GM19438 (cell line): Measurements from ENCODE around the gene CR1L.
"Not testable (repeated sequence)": the region's sequence is repeated elsewhere in the genome, so short reads cannot be mapped to it uniquely, and the experiment has no call there.

Experiments
- ATAC-seq: cut with Tn5 transposase; IDR thresholded peaks from one replicate; pipeline ENCODE4 v1.9.1; 2021; ENCODE audit warnings: low read depth; ENCODE audit not compliant: unreplicated experiment

The CR1L gene

DNA sequence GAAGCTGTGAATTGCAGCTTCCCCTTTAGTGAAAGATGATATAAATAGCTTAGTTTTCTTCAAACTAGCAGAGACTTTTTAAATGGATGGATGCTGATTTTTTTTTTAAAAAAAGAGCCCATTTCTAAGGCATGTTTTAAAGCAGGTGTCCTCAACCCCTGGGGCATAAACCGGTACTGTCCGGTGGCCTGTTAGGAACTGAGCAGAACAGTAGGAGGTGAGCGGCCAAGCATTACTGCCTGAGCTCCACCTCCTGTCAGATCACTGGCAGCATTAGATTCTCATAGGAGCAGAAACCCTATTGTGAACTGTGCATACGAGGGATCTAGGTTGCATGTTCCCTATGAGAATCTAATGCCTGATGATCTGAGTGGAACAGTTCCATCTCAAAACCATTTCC is 31.2 kb downstream of the CR1L start:
- ATAC-seq = no peak

DNA sequence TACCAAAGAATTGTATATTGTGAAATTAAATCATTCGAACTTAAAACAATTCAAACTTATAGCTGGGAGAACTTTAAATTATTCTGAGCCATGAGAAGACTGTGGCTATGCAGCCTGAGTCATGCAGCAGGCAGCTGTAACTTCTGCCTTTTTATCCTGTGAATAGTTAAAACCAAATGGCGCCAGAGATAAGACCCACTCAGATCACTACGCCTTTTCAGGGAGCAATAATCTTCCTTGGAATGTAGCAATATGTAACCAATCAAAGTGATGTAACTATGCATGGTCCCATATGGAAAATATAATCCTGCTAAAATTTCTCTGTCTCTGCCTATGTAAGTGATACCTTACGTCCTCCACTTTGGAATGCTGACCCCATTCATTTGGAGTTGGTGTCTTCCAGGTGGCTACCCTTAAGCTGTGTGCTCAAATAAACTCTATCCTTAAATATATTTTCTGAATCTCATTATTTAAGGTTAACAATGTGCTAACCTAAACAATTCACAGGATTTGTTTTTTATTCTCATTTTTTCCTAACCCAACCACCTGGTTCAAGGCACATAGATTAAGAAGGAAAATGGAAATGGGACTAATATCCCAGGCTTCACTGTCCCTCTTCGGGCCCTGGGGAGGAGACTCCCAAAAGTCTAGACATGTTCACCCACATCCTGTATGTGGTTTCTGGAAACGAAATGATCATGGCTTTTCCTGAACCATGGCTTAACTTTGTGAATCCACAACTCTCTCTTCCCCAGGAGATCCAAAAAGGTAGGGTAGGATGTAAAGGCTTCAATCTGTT is 35.9 kb downstream of the CR1L start:
- not testable (repeated sequence) for ATAC-seq

DNA sequence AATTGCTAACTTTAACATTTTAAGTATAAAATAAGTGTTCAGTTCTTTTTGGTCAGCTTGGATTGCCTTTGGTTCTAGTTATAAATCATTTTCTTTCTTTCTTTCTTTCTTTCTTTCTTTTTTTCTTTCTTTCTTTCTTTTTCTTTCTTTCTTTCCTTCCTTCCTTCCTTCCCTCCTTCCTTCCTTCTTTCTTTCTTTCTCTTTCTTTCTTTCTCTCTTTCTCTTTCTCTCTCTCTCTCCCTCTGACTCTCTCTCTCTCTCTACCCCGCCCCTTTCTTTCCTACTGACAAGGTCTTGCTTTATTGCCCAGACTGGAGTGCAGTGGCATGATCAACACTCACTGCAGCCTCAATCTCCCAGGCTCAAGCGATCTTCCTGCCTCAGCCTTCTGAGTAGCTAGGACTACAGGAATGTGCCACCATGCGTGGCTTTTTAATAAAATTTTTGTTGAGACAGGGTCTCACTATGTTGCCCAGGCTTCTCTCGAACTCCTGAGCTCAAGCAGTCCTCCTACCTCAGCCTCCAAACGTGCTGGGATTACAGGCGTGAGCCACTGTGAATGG is 38.0 kb downstream of the CR1L start:
- not testable (repeated sequence) for ATAC-seq

GRCh38 chr1:207690551-207690950 is 45.6 kb downstream of the CR1L start:
- ATAC-seq = not testable (repeated sequence)

DNA sequence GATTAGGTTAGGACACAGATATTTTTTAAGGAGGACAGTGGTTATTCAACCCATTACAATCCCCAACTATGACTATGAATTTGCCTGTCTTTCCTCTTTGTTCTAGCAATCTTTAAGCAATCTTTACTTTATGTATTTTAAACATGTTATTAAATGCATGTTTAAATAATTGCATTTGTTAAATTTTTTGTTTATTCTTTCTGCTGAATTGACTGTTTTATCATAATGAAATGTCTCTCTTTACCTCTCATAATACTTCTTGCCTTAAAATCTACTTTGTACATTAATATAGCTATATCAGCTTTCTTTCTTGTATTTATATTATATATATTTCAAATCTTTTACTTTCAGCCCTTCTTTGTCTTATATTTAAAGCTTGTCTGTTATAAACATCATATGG is 46.1 kb downstream of the CR1L start:
- no peak for ATAC-seq

DNA sequence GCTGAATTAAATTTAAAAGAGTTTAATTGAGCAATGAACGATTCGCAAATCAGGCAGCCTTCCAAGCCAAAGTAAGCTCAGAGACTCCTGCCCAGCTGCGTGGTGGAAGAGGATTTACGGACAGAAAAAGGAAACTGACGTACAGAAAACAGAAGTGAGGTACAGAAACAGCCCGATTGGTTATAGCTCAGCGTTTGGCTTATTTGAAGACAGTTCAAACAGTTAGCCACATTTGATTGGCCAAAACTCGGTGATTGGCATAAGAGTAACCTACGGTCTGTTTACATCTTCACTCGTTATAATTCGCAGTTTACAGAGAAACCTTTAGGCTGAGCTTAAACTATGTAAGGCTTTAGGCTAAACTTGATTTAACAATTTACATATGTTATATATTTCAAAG is 46.9 kb downstream of the CR1L start:
- ATAC-seq = no peak

DNA sequence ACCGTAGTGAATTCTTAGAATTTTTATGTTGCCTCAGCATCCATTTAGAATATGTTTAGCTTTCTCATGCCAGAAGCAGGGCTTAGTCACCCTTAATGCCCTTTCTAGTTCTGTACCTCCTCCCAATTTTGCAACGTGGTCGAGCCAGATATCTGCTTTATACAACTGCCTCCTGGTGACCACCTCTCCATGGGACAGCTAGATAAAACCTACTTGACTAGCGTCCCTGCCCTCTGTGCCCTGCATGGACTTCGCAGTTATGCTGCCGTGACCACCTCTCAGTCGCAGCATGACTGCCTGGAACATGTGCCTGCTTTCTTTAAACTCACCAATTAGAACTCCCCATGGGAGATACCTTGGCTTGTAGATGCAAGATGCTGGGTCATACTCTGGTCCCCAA is 47.4 kb downstream of the CR1L start:
- ATAC-seq = not testable (repeated sequence)

DNA sequence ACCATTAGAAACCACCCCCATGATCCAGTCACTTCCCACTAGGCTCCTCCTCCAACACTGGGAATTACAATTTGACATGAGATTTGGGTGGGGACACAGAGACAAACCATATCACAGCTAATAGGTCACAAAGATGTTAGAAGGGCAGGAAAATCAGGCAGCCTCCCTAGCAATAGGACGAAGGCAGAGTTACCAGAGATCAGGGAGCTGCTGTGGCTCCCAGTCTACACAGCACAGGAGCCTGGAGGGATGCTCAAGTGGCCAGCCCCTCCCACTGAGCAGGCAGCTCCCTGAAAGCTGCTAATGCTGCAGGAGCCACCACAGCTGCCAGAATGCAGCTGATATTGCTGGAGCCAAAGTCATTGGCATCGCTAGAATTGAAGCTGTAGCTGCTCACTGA is 51.0 kb downstream of the CR1L start:
- no peak for ATAC-seq

- no peak for ATAC-seq
These were observed 54.0 kb downstream of the CR1L start for GRCh38 chr1:207698822-207699483.

GRCh38 chr1:207702317-207702716 is 57.4 kb downstream of the CR1L start:
- no peak for ATAC-seq

- ATAC-seq = no peak
These were observed 58.8 kb downstream of the CR1L start for GRCh38 chr1:207703712-207704111.

DNA sequence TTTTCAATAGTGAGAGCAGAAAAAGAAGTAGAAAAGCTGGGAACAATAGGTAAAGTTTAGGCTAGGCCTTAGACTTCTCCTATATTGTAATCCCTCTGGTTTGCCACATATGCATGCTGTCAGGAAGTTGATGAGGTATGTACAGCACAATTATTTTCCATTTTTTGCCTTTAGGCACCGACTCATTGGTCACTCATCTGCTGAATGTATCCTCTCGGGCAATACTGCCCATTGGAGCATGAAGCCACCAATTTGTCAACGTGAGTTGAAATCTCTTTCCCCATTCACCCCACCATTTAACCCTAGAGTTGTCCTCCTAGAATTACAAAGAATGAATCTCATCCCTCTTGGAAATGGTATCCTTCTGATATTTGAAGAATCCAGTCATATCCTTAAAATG is 63.1 kb downstream of the CR1L start:
- not testable (repeated sequence) for ATAC-seq

DNA sequence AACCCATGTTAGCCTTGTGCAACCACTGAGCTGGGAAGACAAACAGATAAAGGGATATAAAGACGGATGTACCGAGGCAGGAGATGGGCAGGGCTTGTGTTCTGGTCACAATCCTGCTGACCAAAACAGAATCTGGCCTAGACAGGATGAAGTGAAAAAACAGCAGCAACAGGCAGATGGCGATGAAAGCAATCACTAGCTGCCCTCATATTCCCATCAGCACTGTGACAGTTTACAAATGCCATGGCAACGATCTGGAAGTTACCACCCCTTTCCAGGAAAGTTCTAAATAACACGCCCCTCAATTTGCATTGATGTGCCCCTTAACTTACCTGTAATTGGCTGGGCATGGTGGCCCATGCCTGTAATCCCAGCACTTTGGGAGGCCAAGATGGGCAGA is 66.4 kb downstream of the CR1L start:
- ATAC-seq = no peak

DNA sequence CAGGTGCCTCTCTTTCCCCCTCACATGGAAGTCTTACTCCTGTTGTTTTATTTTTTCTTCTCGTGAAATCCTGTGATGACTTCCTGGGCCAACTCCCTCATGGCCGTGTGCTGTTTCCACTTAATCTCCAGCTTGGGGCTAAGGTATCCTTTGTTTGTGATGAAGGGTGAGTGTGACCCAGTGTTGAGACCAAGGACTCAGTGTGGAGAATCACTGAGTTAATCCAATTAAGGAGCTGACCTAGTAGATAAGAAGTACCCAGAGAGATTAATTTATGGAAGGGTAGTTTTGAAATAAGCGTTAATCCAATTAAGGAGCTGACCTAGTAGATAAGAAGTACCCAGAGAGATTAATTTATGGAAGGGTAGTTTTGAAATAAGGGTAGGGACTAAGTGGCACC is 67.8 kb downstream of the CR1L start:
- not testable (repeated sequence) for ATAC-seq

DNA sequence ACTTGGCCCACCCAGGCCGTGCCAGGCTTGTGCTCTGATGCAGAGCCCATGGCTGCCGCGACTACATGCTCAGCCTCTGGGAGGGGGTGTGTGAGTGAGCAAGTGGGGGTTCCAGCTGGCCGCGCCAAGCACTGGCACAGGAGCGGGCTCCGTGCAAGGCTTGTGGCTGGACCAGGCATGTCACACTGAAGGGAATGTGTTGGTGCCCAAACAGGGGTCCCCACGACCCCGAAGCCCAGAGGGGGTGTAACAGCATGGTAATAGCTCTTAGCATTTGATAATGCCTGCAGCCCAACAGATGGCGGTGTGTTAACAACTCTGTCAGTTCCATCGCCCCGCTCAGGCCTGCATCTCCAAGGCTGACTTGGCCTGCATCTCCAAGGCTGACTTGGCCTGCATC is 68.6 kb downstream of the CR1L start:
- ATAC-seq = no peak

DNA sequence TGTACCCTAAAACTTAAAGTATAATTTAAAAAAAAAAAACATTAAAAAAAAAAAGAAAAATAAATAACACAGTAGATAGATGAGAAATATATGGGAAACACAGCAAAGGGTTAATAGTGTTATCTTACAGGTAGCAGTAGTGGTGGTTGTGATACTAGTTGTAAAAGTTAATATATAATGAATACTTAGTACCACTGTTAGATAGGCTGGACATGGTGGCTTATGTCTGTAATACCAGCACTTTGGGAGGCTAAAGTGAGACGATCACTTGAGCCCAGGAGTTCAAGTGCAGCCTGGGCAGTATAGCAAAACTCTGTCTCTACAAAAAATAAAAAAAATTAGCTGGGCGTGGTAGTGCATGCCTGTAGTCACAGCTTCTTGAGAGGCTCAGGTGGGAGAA is 74.3 kb downstream of the CR1L start:
- no peak for ATAC-seq

DNA sequence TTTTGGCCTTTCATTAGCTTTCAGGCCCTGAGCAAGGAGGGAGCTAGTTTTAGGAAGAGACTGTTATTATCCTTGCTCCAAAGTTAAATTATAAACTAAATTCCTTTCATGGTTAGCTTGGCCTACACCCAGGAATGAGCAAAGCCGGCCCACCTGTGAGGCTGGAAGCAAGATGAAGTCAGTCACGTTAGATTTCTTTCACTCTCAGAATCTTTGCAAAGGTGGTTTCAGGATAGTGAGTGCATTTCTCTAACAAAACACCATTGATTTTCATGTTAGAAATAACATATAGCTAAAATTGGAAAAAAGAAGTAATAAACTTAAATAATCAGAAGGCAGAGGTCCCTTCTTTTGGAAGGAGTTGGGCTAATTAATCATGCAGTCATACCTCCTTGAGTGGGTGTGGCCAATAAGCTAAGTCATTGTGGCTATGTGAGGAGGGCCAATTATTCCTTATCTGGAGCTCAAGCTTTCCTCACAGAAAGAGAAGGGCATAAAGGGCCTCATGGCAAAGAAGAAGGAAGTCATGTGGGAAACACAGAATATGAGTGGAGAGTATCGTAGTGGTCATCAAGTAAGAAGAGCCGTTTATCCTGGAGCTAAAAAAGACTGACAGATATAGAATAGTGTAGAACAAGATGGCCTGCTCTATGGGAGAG is 83.4 kb downstream of the CR1L start:
- not testable (repeated sequence) for ATAC-seq

GRCh38 chr1:207737503-207738157 is 92.7 kb downstream of the CR1L start:
- ATAC-seq = not testable (repeated sequence)

GRCh38 chr1:207738158-207738659 is 93.3 kb downstream of the CR1L start:
- not testable (repeated sequence) for ATAC-seq

GRCh38 chr1:207740207-207740606 is 95.3 kb downstream of the CR1L start:
- no peak for ATAC-seq
